Liver (tissue), 9 donors: Measurements from ENCODE around the gene PROX2. TPM values are rescaled to one million over a fixed set of nuclear protein-coding genes. Genes with fewer than 3 reads are reported as not detected.

Source experiments
- DNase-seq: peaks from one replicate; pipeline ENCODE4 v3.0.0-alpha.2; 2017; ENCODE audit warnings: low spot score
- H3K27ac ChIP-seq, 2 donors: one replicate each; pipeline ENCODE4 v1.7.0; 2013; ENCODE audit warnings: inconsistent platforms in 2 of 2, low read length in 2 of 2, control low read depth in 1 of 2, low read depth in 1 of 2, mild to moderate bottlenecking in 1 of 2
- H3K27me3 ChIP-seq, 4 donors: one replicate each; pipeline versions ENCODE4 v1.6.1 to v1.7.0; 2013; ENCODE audit warnings: low read length in 3 of 4, inconsistent platforms in 1 of 4, mild to moderate bottlenecking in 1 of 4, moderate library complexity in 1 of 4; ENCODE audit not compliant: control insufficient read depth in 4 of 4, insufficient read depth in 4 of 4
- H3K36me3 ChIP-seq, 4 donors: one replicate each; pipeline versions ENCODE4 v1.6.1 to v1.7.0; 2013; ENCODE audit warnings: low read length in 3 of 4, mild to moderate bottlenecking in 3 of 4, low read depth in 1 of 4, moderate library complexity in 1 of 4; ENCODE audit not compliant: control insufficient read depth in 4 of 4, insufficient read depth in 3 of 4
- H3K4me1 ChIP-seq, 4 donors: one replicate each; pipeline versions ENCODE4 v1.6.1 to v1.7.0; 2013; ENCODE audit warnings: low read length in 3 of 4, mild to moderate bottlenecking in 3 of 4, moderate library complexity in 1 of 4; ENCODE audit not compliant: control insufficient read depth in 4 of 4, insufficient read depth in 4 of 4
- H3K4me3 ChIP-seq, 3 donors: one replicate each; pipeline versions ENCODE4 v1.6.1 to v1.7.0; 2013; ENCODE audit warnings: low read length in 3 of 3, control low read depth in 1 of 3, low read depth in 1 of 3, mild to moderate bottlenecking in 1 of 3
- H3K9ac ChIP-seq, 2 donors: one replicate each; pipeline ENCODE4 v1.7.0; 2013; ENCODE audit warnings: low read length in 2 of 2, mild to moderate bottlenecking in 2 of 2, moderate library complexity in 2 of 2, control low read depth in 1 of 2, low read depth in 1 of 2
- H3K9me3 ChIP-seq, 4 donors: one replicate each; pipeline versions ENCODE4 v1.6.1 to v1.7.0; 2013; ENCODE audit warnings: low read length in 3 of 4; ENCODE audit not compliant: control insufficient read depth in 4 of 4
- ATF3 ChIP-seq: IDR thresholded peaks from 2 replicates; pipeline ENCODE4 v1.6.1; 2016; ENCODE audit warnings: antibody characterized with exemption
- CTCF ChIP-seq: fragments of 150-350 bp; IDR thresholded peaks from 2 replicates; pipeline ENCODE4 v1.5.1; 2017; ENCODE audit warnings: improper control_type of control experiment, low read depth, low read length; ENCODE audit not compliant: missing input control
- EGR1 ChIP-seq, 2 donors: IDR thresholded peaks; 2 replicates each; pipeline ENCODE4 v1.6.1; 2016 to 2018; ENCODE audit warnings: antibody characterized with exemption in 2 of 2, low read depth in 2 of 2
- FOXA1 ChIP-seq: IDR thresholded peaks from 2 replicates; pipeline ENCODE4 v1.6.1; 2016; ENCODE audit warnings: antibody characterized with exemption
- GABPA ChIP-seq, 2 donors: IDR thresholded peaks in 1 of 2; conservative IDR thresholded peaks in 1 of 2; 2 replicates each; pipeline ENCODE4 v1.6.1; 2016; ENCODE audit warnings: antibody characterized with exemption in 2 of 2, mild to moderate bottlenecking in 1 of 2, moderate library complexity in 1 of 2
- HNF4A ChIP-seq, 2 donors: conservative IDR thresholded peaks; 2 replicates each; pipeline ENCODE4 v1.6.1; 2016; ENCODE audit warnings: antibody characterized with exemption in 2 of 2, mild to moderate bottlenecking in 2 of 2
- HNF4G ChIP-seq: IDR thresholded peaks from 2 replicates; pipeline ENCODE4 v1.6.1; 2016; ENCODE audit warnings: antibody characterized with exemption
- NR2F2 ChIP-seq: IDR thresholded peaks from 2 replicates; pipeline ENCODE4 v1.6.1; 2016; ENCODE audit warnings: antibody characterized with exemption
- RAD21 ChIP-seq, 2 donors: IDR thresholded peaks; 2 replicates each; pipeline ENCODE4 v1.6.1; 2016; ENCODE audit warnings: antibody characterized with exemption in 2 of 2, mild to moderate bottlenecking in 2 of 2
- REST ChIP-seq: IDR thresholded peaks from 2 replicates; pipeline ENCODE4 v1.6.1; 2016; ENCODE audit warnings: antibody characterized with exemption, mild to moderate bottlenecking
- RXRA ChIP-seq, 2 donors: IDR thresholded peaks; 2 replicates each; pipeline ENCODE4 v1.6.1; 2017 to 2018; ENCODE audit warnings: antibody characterized with exemption in 2 of 2, mild to moderate bottlenecking in 1 of 2
- TAF1 ChIP-seq: conservative IDR thresholded peaks from 2 replicates; pipeline ENCODE4 v1.6.1; 2016; ENCODE audit warnings: antibody characterized with exemption, mild to moderate bottlenecking
- YY1 ChIP-seq: IDR thresholded peaks from 2 replicates; pipeline ENCODE4 v1.6.1; 2016; ENCODE audit warnings: antibody characterized with exemption, mild to moderate bottlenecking
- ZBTB33 ChIP-seq: IDR thresholded peaks from 2 replicates; pipeline ENCODE4 v1.6.1; 2016; ENCODE audit warnings: antibody characterized with exemption
- WGBS: extraction: QIAGEN DNeasy Blood & Tissue Kit; methylation state at CpG from one replicate; pipeline ENCODE4 v1.1.7; 2013; 5-methylcytosine and 5-hydroxymethylcytosine counted together
- polyA plus RNA-seq, 2 donors: library from polyadenylated mRNA; stranded (reverse) in 1 of 2; unstranded in 1 of 2; fragments of 200-250 nt in 1 of 2; fragments of >200 nt in 1 of 2; fragmentation: Nextera tagmentation in 1 of 2; extraction: Ambion mirVana in 1 of 2; gene quantifications; one replicate each; pipeline versions ENCODE4 v1.2.1 to v1.2.3, GENCODE V29; 2013 to 2015
- total RNA-seq, 2 donors: library from RNA; depleted of rRNA; stranded (reverse); fragments of >200 nt; gene quantifications; one replicate each; pipeline ENCODE4 v1.2.3, GENCODE V29; 2014
- donor health status: healthy.
- donor health status: healthy.
- donor health status: healthy.
- donor health status: healthy.
- donor health status: healthy.

Gene PROX2
- total and polyA plus RNA-seq, 4 donors: 0.06 TPM; not detected in 3

- TF ChIP-seq ZBTB33 (no peak), RXRA (IDR thresholded peaks at IDR 0.05) (no peak), YY1 (no peak), FOXA1 (no peak), HNF4G (no peak), GABPA (IDR thresholded peaks at IDR 0.05 in 1 of 2, conservative IDR thresholded peaks at IDR 0.05 in 1 of 2) (no peak), RAD21 (IDR thresholded peaks at IDR 0.05) (no peak)
Measured at GRCh38 chr14:74861734-74862090, 14.2 kb downstream of the PROX2 start (continued).

GRCh38 chr14:74860899-74861733 is 14.8 kb downstream of the PROX2 start:
- Histone ChIP-seq H3K9me3 (no peaks in the 10 kb centered on the region), H3K27ac (no peak overlapping the region), H3K4me1 (peaks cover 0 to 5% (median 0%) of the 10 kb centered on the region in 4 donors), H3K9ac (no peak overlapping the region), H3K27me3 (no peaks in the 10 kb centered on the region), H3K4me3 (no peak overlapping the region), H3K36me3 (no peaks in the 10 kb centered on the region)
- TF ChIP-seq REST (no peak), RAD21 (IDR thresholded peaks at IDR 0.05) (peak; percentile 92 to 94), HNF4G (no peak), CTCF (peak; percentile 80)
- 30% methylated on average over 7 of the region's 7 CpGs for WGBS
- DNase-seq: peak; percentile 94

- Histone ChIP-seq H3K27me3 (no peaks in the 10 kb centered on the region), H3K4me1 (peaks cover 0 to 9% (median 0%) of the 10 kb centered on the region in 4 donors), H3K9ac (no peak overlapping the region), H3K36me3 (no peaks in the 10 kb centered on the region), H3K9me3 (no peaks in the 10 kb centered on the region), H3K27ac (no peak overlapping the region), H3K4me3 (no peak overlapping the region)
- 63% methylated on average over 10 of the region's 10 CpGs for WGBS
- no peak for DNase-seq
- no peak for TF ChIP-seq CTCF
- TF ChIP-seq EGR1 (IDR thresholded peaks at IDR 0.05; ENCODE audit: low read depth in 2 of 2): no peak
- TF ChIP-seq HNF4A (conservative IDR thresholded peaks at IDR 0.05): no peak
- no peak for TF ChIP-seq TAF1
- no peak for TF ChIP-seq ATF3
- no peak for TF ChIP-seq HNF4G
- no peak for TF ChIP-seq RAD21 (IDR thresholded peaks at IDR 0.05)
- TF ChIP-seq NR2F2: no peak
Measured at GRCh38 chr14:74859757-74860552, 16.0 kb downstream of the PROX2 start.
